AG09309 (cell line): ENCODE measurements around the gene ERBB4.

Source experiments
- DNase-seq: peaks from one replicate; pipeline ENCODE4 v3.0.0-alpha.2; 2010; ENCODE audit warnings: low read depth
- H3K4me3 ChIP-seq: 2 replicates; pipeline ENCODE4 v1.5.1; 2011; ENCODE audit warnings: mild to moderate bottlenecking, low read depth, low read length, moderate library complexity; ENCODE audit not compliant: control insufficient read depth
- CTCF ChIP-seq: IDR thresholded peaks from 2 replicates; pipeline ENCODE4 v1.5.1; 2011; ENCODE audit warnings: mild to moderate bottlenecking, low read depth, low read length, inconsistent platforms; ENCODE audit not compliant: insufficient read depth, control insufficient read depth; ENCODE audit errors: missing control alignments

The ERBB4 gene

GRCh38 chr2:211623096-211623495 lies 915.5 kb downstream of the ERBB4 start:
- H3K4me3 ChIP-seq, result no peak overlapping the region
- TF ChIP-seq CTCF, result no peak
- DNase-seq, result no peak

GRCh38 chr2:211620986-211621385 lies 917.6 kb downstream of the ERBB4 start:
- no peak for TF ChIP-seq CTCF
- DNase-seq, result no peak
- no peak overlapping the region for H3K4me3 ChIP-seq

GRCh38 chr2:211617803-211618202 lies 920.8 kb downstream of the ERBB4 start:
- no peak overlapping the region for H3K4me3 ChIP-seq
- no peak for DNase-seq
- TF ChIP-seq CTCF, result no peak

- DNase-seq, result no peak
- no peak for TF ChIP-seq CTCF
- peak overlapping the region; percentile 42 for H3K4me3 ChIP-seq
These were observed 927.0 kb downstream of the ERBB4 start for GRCh38 chr2:211611621-211612020.

- no peak for TF ChIP-seq CTCF
- H3K4me3 ChIP-seq, result peak overlapping the region; percentile 42
- peak; percentile 0 for DNase-seq
These were observed 927.5 kb downstream of the ERBB4 start for GRCh38 chr2:211611061-211611518.

GRCh38 chr2:211609127-211609526 lies 929.5 kb downstream of the ERBB4 start:
- H3K4me3 ChIP-seq, result no peak overlapping the region
- DNase-seq, result no peak
- TF ChIP-seq CTCF, result no peak

GRCh38 chr2:211599146-211599545 lies 939.5 kb downstream of the ERBB4 start:
- no peak for TF ChIP-seq CTCF
- H3K4me3 ChIP-seq, result no peak overlapping the region
- DNase-seq, result no peak
